ENCODE data around the gene AHCYL2. TPM values are rescaled to one million over a fixed set of nuclear protein-coding genes. Genes with fewer than 3 reads are reported as not detected.
"Not testable (repeated sequence)": the region's sequence is repeated elsewhere in the genome, so short reads cannot be mapped to it uniquely, and the experiment has no call there.

AHCYL2 gene
- polyA plus RNA-seq, 2 donors = 3.8 to 5.5 TPM

DNA sequence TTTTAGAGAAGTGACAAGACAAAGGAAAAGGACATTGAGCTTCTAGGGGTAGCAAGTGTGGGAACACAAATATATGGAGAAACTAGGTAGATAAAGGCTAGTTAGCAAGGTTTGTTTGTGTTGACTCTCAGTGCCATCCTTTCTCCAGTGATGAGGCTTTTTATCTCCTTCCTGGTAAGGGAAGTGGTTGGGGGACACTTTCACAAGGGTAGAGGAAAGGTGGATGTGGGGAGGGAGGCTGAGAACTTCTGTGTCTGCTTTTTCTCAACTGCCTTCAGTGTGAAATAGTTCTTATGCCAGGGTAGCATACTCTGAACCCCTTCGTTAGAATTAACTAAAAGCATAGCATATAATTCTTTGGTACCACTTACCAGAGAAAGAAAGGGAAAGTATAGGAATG is 116.4 kb downstream of the AHCYL2 start:
- Histone ChIP-seq H3K4me1 (ENCODE audit: control insufficient read depth in 2 of 2, insufficient read depth in 2 of 2, low read length in 1 of 2) (no peaks in the 10 kb centered on the region), H3K4me3 (ENCODE audit: low read depth in 1 of 2, low read length in 2 of 2) (no peak overlapping the region), H3K36me3 (ENCODE audit: control insufficient read depth in 2 of 2, insufficient read depth in 2 of 2, low read length in 1 of 2) (no peaks in the 10 kb centered on the region), H3K27ac (ENCODE audit: low read depth in 2 of 2, low read length in 1 of 2) (no peak overlapping the region), H3K9me3 (ENCODE audit: control insufficient read depth in 2 of 2, insufficient read depth in 1 of 2, low read depth in 1 of 2, low read length in 1 of 2) (no peaks in the 10 kb centered on the region), H3K27me3 (ENCODE audit: control insufficient read depth in 1 of 2, insufficient read depth in 2 of 2, low read length in 2 of 2) (no peaks in the 10 kb centered on the region)
- 67 to 82% methylated on average over 1 of the region's 1 CpG for WGBS, 2 donors

DNA sequence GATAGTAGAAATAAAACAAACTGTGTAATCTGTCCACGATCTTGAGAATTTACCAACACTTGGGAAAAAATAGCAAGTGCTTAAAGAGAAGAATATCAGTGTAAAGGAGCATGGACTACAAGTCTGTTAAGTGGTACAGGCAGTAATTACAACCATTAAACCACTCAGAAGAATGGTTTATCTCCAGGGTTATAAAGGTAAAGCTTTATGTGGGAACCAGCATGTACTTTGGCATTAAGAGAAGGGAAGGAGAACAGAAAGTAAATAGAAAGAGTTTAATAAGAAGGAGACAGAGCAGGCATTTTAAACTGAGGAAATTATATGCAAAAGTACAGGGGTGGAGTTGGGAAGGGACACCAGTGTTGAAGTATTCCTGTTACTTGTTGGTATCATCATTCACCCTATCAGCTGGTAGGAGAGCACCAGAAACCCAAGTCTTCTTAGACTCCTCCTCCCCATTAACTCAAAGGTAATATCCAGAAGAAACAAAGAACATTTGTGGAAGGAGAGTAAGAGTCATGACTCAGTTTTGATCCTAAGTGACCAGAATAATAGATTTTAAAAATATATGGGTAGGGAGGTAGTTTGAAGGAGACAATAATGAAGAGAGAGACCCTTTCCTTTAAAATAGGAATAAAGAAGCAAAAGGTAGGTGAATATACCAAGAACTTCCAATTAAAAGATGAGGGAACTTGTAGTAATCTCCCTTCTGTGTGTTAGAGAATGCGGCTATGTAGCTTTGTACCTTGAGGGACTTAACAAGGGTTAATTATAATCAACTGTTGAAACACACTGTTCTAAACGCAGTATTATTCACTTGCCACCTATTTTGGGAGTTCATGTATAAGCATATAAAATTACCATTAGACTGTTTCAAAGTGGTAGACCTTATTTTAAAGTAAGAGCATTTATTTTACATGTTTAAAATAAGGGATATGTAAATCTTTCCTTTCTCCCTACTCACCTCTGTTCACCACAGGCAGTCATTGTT is 117.3 kb downstream of the AHCYL2 start:
- Histone ChIP-seq H3K27me3 (ENCODE audit: control insufficient read depth in 1 of 2, insufficient read depth in 2 of 2, low read length in 2 of 2) (no peaks in the 10 kb centered on the region), H3K27ac (ENCODE audit: low read depth in 2 of 2, low read length in 1 of 2) (no peak overlapping the region), H3K4me3 (ENCODE audit: low read depth in 1 of 2, low read length in 2 of 2) (no peak overlapping the region), H3K9me3 (ENCODE audit: control insufficient read depth in 2 of 2, insufficient read depth in 1 of 2, low read depth in 1 of 2, low read length in 1 of 2) (no peaks in the 10 kb centered on the region), H3K4me1 (ENCODE audit: control insufficient read depth in 2 of 2, insufficient read depth in 2 of 2, low read length in 1 of 2) (no peaks in the 10 kb centered on the region), H3K36me3 (ENCODE audit: control insufficient read depth in 2 of 2, insufficient read depth in 2 of 2, low read length in 1 of 2) (no peaks in the 10 kb centered on the region)
- 57 to 63% methylated on average over 3 of the region's 3 CpGs for WGBS, 2 donors

DNA sequence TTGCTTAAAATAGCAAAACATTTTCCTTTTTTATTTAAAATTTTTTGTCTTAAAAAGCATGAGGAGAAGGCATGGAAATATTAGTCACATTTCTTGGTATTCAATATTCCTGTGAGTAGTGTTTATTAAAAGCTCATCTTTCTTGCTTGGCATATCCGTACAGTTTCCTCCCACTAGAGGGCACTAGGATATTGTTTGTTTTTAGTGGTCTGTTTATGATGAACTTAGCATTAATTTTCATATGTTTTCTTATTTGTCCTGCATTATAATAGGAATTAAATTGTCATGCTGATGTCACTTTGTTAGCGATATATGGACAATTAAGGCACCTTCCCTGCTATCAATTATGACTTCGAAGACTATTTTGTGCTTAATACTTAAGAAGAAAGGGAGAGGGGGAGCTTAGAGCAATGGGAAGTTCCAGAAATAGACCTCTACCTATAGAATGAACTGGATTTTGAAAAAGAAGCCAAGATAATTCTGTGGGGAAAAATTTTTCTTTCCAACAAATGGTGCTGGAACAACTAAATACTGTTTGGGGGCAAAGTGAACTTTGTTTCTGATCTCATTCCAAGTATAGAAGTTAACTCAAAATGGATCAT is 118.4 kb downstream of the AHCYL2 start:
- H3K4me3 ChIP-seq (ENCODE audit: low read depth in 1 of 2, low read length in 2 of 2) = no peak overlapping the region
- no peaks in the 10 kb centered on the region for H3K4me1 ChIP-seq (ENCODE audit: control insufficient read depth in 2 of 2, insufficient read depth in 2 of 2, low read length in 1 of 2)
- H3K9me3 ChIP-seq (ENCODE audit: control insufficient read depth in 2 of 2, insufficient read depth in 1 of 2, low read depth in 1 of 2, low read length in 1 of 2) = no peaks in the 10 kb centered on the region
- H3K27ac ChIP-seq (ENCODE audit: low read depth in 2 of 2, low read length in 1 of 2) = no peak overlapping the region
- WGBS, 2 donors = 21 to 29% methylated on average over 3 of the region's 3 CpGs
- H3K36me3 ChIP-seq (ENCODE audit: control insufficient read depth in 2 of 2, insufficient read depth in 2 of 2, low read length in 1 of 2) = no peaks in the 10 kb centered on the region
- no peaks in the 10 kb centered on the region for H3K27me3 ChIP-seq (ENCODE audit: control insufficient read depth in 1 of 2, insufficient read depth in 2 of 2, low read length in 2 of 2)

DNA sequence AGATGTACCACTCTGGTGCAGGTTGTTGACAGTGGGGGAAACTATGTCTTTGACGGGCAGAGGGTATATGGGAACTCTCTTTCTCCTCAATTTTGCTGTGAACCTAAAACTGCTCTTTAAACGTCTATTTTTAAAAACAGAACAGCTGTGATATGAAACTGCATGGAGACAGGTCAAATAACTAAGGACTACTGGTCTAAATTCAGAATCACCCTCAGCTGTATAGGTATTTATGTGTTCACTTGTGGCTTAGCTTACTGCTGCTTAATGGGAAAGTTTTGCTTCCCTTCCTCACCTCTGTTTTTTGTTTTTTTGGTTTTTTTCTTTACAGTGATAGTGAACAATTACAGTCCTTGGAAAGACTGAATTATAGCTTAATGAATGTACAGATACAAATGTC is 122.5 kb downstream of the AHCYL2 start:
- Histone ChIP-seq H3K4me1 (ENCODE audit: control insufficient read depth in 2 of 2, insufficient read depth in 2 of 2, low read length in 1 of 2) (no peaks in the 10 kb centered on the region), H3K27ac (ENCODE audit: low read depth in 2 of 2, low read length in 1 of 2) (no peak overlapping the region), H3K36me3 (ENCODE audit: control insufficient read depth in 2 of 2, insufficient read depth in 2 of 2, low read length in 1 of 2) (no peaks in the 10 kb centered on the region), H3K9me3 (ENCODE audit: control insufficient read depth in 2 of 2, insufficient read depth in 1 of 2, low read depth in 1 of 2, low read length in 1 of 2) (no peaks in the 10 kb centered on the region), H3K27me3 (ENCODE audit: control insufficient read depth in 1 of 2, insufficient read depth in 2 of 2, low read length in 2 of 2) (no peaks in the 10 kb centered on the region), H3K4me3 (ENCODE audit: low read depth in 1 of 2, low read length in 2 of 2) (no peak overlapping the region)
- 75 to 76% methylated on average over 2 of the region's 2 CpGs for WGBS, 2 donors

DNA sequence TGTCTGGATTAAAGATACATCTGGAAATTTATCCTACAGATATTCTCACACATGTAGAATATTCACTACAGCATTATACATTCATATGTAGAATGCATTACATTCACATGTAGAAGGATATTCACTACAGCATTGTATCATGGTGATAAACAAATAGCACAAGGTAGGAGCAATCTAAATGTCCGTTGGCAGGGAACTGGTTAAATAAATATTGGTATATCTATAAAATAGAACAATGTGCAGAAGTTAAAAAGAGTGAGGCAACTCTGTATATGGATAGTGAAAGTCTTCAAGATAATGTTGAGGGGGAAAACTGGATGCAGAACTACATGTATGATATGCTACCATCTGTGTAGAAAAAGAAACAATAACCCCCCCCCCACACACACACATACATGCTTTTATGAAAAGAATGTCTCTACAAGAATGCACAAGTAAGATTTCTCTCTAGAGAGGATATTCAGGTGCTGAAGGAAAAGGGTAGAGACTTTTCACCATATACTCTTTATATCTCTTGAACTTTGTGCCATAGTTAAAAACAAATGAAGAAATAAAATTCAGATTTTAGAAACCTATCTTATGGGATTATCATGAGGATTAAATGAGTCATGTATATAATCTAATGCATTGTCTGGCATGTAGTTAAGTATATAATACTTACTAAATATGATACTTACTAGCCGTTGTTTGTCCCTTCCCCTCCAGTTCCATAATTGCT is 123.4 kb downstream of the AHCYL2 start:
- H3K4me3 ChIP-seq (ENCODE audit: low read depth in 1 of 2, low read length in 2 of 2) = no peak overlapping the region
- no peaks in the 10 kb centered on the region for H3K4me1 ChIP-seq (ENCODE audit: control insufficient read depth in 2 of 2, insufficient read depth in 2 of 2, low read length in 1 of 2)
- H3K27me3 ChIP-seq (ENCODE audit: control insufficient read depth in 1 of 2, insufficient read depth in 2 of 2, low read length in 2 of 2) = no peaks in the 10 kb centered on the region
- H3K27ac ChIP-seq (ENCODE audit: low read depth in 2 of 2, low read length in 1 of 2) = no peak overlapping the region
- 63 to 64% methylated on average over 2 of the region's 2 CpGs for WGBS, 2 donors
- H3K9me3 ChIP-seq (ENCODE audit: control insufficient read depth in 2 of 2, insufficient read depth in 1 of 2, low read depth in 1 of 2, low read length in 1 of 2) = no peaks in the 10 kb centered on the region
- no peaks in the 10 kb centered on the region for H3K36me3 ChIP-seq (ENCODE audit: control insufficient read depth in 2 of 2, insufficient read depth in 2 of 2, low read length in 1 of 2)

GRCh38 chr7:129351320-129351719 is 126.5 kb downstream of the AHCYL2 start:
- H3K27ac ChIP-seq (ENCODE audit: low read depth in 2 of 2, low read length in 1 of 2) = no peak overlapping the region
- no peaks in the 10 kb centered on the region for H3K36me3 ChIP-seq (ENCODE audit: control insufficient read depth in 2 of 2, insufficient read depth in 2 of 2, low read length in 1 of 2)
- H3K27me3 ChIP-seq (ENCODE audit: control insufficient read depth in 1 of 2, insufficient read depth in 2 of 2, low read length in 2 of 2) = no peaks in the 10 kb centered on the region
- no peak overlapping the region for H3K4me3 ChIP-seq (ENCODE audit: low read depth in 1 of 2, low read length in 2 of 2)
- H3K9me3 ChIP-seq (ENCODE audit: control insufficient read depth in 2 of 2, insufficient read depth in 1 of 2, low read depth in 1 of 2, low read length in 1 of 2) = no peaks in the 10 kb centered on the region
- no peaks in the 10 kb centered on the region for H3K4me1 ChIP-seq (ENCODE audit: control insufficient read depth in 2 of 2, insufficient read depth in 2 of 2, low read length in 1 of 2)
- WGBS, 2 donors = 68 to 71% methylated on average over 3 of the region's 3 CpGs

DNA sequence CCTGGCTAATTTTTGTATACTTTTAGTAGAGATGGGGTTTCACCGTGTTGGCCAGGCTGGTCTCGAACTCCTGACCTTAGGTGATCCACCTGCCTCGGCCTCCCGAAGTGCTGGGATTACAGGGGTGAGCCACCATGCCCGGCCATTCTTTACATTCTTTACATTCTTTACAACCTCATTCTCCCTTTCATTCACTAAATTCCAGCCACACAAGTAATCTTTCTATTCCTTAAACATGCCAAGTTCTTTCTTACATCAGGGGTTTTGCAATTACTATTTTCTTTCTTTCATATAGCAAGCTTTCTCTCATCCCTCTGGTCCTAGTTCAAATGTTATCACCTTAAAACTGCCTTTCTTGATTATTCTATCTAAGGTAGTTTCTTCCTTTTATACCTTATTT is 128.3 kb downstream of the AHCYL2 start:
- not testable (repeated sequence) for H3K27me3 ChIP-seq (ENCODE audit: control insufficient read depth in 1 of 2, insufficient read depth in 2 of 2, low read length in 2 of 2); H3K4me3 ChIP-seq (ENCODE audit: low read depth in 1 of 2, low read length in 2 of 2); H3K36me3 ChIP-seq (ENCODE audit: control insufficient read depth in 2 of 2, insufficient read depth in 2 of 2, low read length in 1 of 2); H3K4me1 ChIP-seq (ENCODE audit: control insufficient read depth in 2 of 2, insufficient read depth in 2 of 2, low read length in 1 of 2); H3K9me3 ChIP-seq (ENCODE audit: control insufficient read depth in 2 of 2, insufficient read depth in 1 of 2, low read depth in 1 of 2, low read length in 1 of 2); H3K27ac ChIP-seq (ENCODE audit: low read depth in 2 of 2, low read length in 1 of 2)
- WGBS, 2 donors = 81 to 92% methylated on average over 5 of the region's 5 CpGs

- Histone ChIP-seq H3K4me1 (ENCODE audit: control insufficient read depth in 2 of 2, insufficient read depth in 2 of 2, low read length in 1 of 2) (no peaks in the 10 kb centered on the region), H3K27me3 (ENCODE audit: control insufficient read depth in 1 of 2, insufficient read depth in 2 of 2, low read length in 2 of 2) (no peaks in the 10 kb centered on the region), H3K4me3 (ENCODE audit: low read depth in 1 of 2, low read length in 2 of 2) (no peak overlapping the region), H3K36me3 (ENCODE audit: control insufficient read depth in 2 of 2, insufficient read depth in 2 of 2, low read length in 1 of 2) (no peaks in the 10 kb centered on the region), H3K9me3 (ENCODE audit: control insufficient read depth in 2 of 2, insufficient read depth in 1 of 2, low read depth in 1 of 2, low read length in 1 of 2) (no peaks in the 10 kb centered on the region), H3K27ac (ENCODE audit: low read depth in 2 of 2, low read length in 1 of 2) (no peak overlapping the region)
- WGBS, 2 donors = 86 to 88% methylated on average over 5 of the region's 5 CpGs
Measured at GRCh38 chr7:129354428-129355157, 129.8 kb downstream of the AHCYL2 start.

GRCh38 chr7:129356176-129356575 is 131.3 kb downstream of the AHCYL2 start:
- Histone ChIP-seq H3K27me3 (ENCODE audit: control insufficient read depth in 1 of 2, insufficient read depth in 2 of 2, low read length in 2 of 2) (no peaks in the 10 kb centered on the region), H3K36me3 (ENCODE audit: control insufficient read depth in 2 of 2, insufficient read depth in 2 of 2, low read length in 1 of 2) (no peaks in the 10 kb centered on the region), H3K4me1 (ENCODE audit: control insufficient read depth in 2 of 2, insufficient read depth in 2 of 2, low read length in 1 of 2) (no peaks in the 10 kb centered on the region), H3K9me3 (ENCODE audit: control insufficient read depth in 2 of 2, insufficient read depth in 1 of 2, low read depth in 1 of 2, low read length in 1 of 2) (no peaks in the 10 kb centered on the region), H3K27ac (ENCODE audit: low read depth in 2 of 2, low read length in 1 of 2) (no peak overlapping the region), H3K4me3 (ENCODE audit: low read depth in 1 of 2, low read length in 2 of 2) (no peak overlapping the region)

All from esophagus (tissue), 2 donors.